OCI-LY3 (cell line): ENCODE data around the gene VAV2.

ENCODE experiments used
- EZH2phosphoT487 ChIP-seq: fragments of 200-600 bp; shearing (Covaris generic); IDR thresholded peaks from 2 replicates; pipeline ENCODE4 v1.6.1; 2018; ENCODE audit warnings: antibody characterized with exemption, mixed run types, low read depth
- TF ChIP-seq, protein P1 (sequence below): fragments of 200-600, 300-600 bp; sonication (generic); IDR thresholded peaks from 2 replicates; pipeline ENCODE4 v1.5.1; 2014; ENCODE audit warnings: antibody characterized with exemption, low read length, low read depth

DNA sequence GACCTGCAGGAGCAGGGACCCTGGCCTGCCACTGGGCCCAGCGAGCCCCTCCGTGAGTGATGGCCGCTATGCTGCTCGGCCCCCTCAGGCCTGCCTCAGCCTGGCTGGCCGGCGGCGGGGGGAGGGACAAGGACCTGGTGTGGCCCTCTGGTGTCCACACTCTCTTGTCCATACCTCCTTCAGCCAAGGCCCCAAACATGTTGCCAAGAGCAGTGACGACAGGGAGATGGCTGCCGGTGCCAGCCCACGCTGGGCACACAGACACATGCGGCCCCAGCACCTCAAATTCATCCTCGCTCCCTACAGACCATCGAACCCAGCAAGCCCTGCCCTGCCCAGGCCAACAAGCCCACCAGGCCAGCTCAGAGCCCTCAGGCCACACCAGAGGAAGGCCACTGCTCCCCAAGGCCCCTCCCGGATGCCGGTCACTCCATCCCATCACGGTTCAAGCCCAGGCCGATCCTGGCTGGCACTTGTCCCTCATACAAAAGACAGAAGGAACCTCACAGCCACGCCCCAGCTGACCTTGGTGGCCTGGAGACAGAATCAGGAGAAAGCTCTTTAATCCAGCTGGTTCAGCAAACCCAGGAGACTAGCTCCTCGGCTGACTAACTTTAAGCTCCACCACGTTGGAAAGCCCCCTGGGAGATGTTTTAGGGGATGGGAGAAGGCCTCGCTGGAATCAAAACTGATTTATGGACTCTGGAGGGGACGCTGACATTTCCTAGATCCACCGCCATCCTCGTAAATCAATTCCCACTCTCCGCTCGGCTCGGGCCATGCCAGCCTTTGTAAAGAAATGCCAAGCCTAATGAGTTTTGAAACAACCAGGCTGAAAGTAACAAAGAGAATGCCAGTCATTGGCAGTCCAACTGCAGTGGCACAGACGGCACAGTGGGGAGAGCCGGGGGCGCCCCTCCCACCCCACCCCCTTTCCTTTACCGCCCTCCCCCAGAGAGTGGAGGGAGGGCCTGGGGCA is 84.9 kb downstream of the VAV2 start:
- TF ChIP-seq, protein P1, sequence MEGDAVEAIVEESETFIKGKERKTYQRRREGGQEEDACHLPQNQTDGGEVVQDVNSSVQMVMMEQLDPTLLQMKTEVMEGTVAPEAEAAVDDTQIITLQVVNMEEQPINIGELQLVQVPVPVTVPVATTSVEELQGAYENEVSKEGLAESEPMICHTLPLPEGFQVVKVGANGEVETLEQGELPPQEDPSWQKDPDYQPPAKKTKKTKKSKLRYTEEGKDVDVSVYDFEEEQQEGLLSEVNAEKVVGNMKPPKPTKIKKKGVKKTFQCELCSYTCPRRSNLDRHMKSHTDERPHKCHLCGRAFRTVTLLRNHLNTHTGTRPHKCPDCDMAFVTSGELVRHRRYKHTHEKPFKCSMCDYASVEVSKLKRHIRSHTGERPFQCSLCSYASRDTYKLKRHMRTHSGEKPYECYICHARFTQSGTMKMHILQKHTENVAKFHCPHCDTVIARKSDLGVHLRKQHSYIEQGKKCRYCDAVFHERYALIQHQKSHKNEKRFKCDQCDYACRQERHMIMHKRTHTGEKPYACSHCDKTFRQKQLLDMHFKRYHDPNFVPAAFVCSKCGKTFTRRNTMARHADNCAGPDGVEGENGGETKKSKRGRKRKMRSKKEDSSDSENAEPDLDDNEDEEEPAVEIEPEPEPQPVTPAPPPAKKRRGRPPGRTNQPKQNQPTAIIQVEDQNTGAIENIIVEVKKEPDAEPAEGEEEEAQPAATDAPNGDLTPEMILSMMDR, result no peak
- TF ChIP-seq EZH2phosphoT487, result no peak
